Measurements from ENCODE around the gene PLEKHJ1.

Gene PLEKHJ1

DNA sequence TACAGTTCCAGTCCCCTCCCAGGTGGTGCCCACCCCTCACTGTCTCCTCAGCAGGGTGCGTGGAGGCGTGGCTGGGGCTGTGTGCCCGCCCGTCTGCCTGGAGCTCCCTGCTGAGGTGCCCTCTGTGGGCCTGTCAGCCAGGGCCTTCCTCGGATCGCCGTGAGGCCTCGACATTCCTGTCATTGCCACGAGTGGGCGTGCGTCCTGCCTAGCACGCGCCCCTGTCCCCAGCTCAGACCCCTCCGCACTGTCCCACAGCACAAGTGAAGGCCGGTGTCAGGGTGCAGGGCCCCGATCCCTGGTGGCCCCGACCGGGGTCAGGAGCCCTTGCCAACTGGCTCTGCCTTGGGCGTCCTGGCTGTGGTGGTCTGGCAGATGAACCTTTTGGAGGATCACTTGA, 40.2 kb downstream of the PLEKHJ1 start:
- no peak for DNase-seq (ENCODE audit: low spot score)

- DNase-seq (ENCODE audit: low spot score), result no peak
Observed at GRCh38 chr19:2195361-2195760, 40.8 kb downstream of the PLEKHJ1 start.

GRCh38 chr19:2194513-2195078, 41.5 kb downstream of the PLEKHJ1 start:
- no peak for DNase-seq (ENCODE audit: low spot score)

- no peak for DNase-seq (ENCODE audit: low spot score)
Observed at GRCh38 chr19:2193807-2194206, 42.3 kb downstream of the PLEKHJ1 start.

GRCh38 chr19:2192862-2193261, 43.3 kb downstream of the PLEKHJ1 start:
- DNase-seq (ENCODE audit: low spot score), result no peak

- no peak for DNase-seq (ENCODE audit: low spot score)
Observed at GRCh38 chr19:2191456-2192310, 44.4 kb downstream of the PLEKHJ1 start.

DNA sequence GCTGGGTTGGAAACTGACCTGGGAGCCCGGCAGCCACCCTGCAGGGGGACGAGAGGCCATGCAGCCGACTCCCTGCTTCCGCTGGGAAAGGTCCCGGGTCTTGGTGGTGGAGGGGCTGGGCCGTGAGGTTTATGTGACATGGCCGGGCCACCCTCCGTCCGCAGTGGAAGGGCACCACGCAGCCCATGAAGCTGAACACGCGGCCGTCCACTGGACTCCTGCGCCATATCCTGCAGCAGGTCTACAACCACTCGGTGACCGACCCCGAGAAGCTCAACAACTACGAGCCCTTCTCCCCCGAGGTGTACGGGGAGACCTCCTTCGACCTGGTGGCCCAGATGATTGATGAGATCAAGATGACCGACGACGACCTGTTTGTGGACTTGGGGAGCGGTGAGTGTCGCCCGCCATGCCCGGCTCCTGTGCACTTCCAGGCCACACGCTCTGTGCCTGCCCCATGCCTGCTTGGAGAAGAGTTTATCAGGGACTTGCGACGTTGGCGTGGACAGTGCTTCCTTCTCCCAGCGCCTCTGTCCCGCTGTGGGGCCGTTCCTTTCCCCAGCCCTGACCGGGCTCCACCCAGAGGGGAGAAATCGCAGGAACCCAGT, 45.2 kb downstream of the PLEKHJ1 start:
- DNase-seq (ENCODE audit: low spot score), result no peak

DNA sequence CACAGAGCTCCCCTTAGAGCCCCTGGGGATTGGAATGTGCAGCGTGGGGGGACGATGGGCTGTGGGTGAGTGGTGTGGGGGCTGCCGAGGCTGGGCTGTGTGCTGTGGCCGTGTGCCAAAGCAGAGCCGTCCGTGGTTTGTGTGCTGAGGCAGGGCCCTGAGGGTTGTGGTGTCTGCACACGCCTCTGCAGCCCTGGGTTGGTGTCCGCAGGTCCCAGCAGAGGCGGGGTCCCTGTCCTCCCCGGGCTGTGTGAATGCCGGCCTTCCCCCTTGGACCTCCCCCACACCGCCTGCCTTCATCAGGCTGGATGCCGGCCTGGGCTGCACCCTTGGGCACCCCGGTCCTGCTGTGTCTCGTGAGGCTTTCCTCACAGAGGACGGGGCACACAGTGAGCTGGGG, 46.2 kb downstream of the PLEKHJ1 start:
- DNase-seq (ENCODE audit: low spot score), result no peak

DNA sequence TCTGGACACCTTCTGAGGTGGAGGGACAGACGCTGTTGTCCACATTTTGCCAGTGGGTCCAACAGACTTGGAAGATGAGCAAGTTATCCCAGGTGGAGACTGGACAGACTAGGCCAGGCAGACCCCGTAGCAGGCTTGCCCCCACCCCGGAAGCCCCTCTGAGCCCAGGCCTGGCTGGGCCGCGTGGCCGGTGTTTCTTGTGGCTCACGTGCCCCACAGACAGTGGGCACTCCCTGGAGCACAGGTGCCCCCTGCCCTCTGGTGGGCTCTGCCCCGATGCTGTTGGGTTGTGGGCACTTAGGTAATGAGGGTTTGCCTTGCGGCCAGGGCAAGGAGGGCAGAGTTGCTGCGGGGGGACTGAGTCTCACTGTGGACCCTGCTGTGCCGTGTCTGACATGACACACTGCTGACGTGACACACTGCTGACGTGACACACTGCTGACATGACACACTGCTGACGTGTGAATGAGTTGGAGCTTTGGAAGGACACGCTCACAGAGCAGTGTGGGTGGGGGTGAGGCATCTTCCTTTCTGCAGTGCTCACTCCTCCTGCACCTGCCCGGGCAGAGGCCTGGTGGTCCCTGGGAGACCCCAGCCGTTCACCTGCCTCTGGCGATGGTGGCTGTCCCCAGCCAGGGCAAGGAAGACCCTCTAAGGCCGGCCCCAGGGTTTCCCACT, 47.3 kb downstream of the PLEKHJ1 start:
- DNase-seq (ENCODE audit: low spot score), result no peak

- no peak for DNase-seq (ENCODE audit: low spot score)
Observed at GRCh38 chr19:2187159-2187558, 49.0 kb downstream of the PLEKHJ1 start.

- no peak for DNase-seq (ENCODE audit: low spot score)
Observed at GRCh38 chr19:2186071-2186846, 49.9 kb downstream of the PLEKHJ1 start.

GRCh38 chr19:2185734-2186070, 50.4 kb downstream of the PLEKHJ1 start:
- no peak for DNase-seq (ENCODE audit: low spot score)

GRCh38 chr19:2184422-2184975, 51.6 kb downstream of the PLEKHJ1 start:
- no peak for DNase-seq (ENCODE audit: low spot score)
